ENCODE results near the gene DOHH.
A peak's percentile ranks its signal among the peaks of the same experiment; 100 is the strongest.

The DOHH gene

GRCh38 chr19:3496392-3497273, 3.8 kb downstream of the DOHH start:
- Histone ChIP-seq H3K9me3 (no peaks in the 10 kb centered on the region), H3K4me1 (peaks cover 10% of the 10 kb centered on the region; the same call in 1 of the 2 replicates), H3K27me3 (ENCODE audit: low read depth) (no peaks in the 10 kb centered on the region), H3K4me3 (no peak overlapping the region), H3K36me3 (replicated peaks) (peaks cover 23% of the 10 kb centered on the region)
- no peak for DNase-seq (ENCODE audit: low spot score in 2 of 2)
- in situ Hi-C loops (cut with MboI; ENCODE audit: low sequenced_read_pairs) = no loop called here

GRCh38 chr19:3494559-3494958, 5.9 kb downstream of the DOHH start:
- in situ Hi-C loops (cut with MboI; ENCODE audit: low sequenced_read_pairs) = no loop called here
- peaks cover 26% of the 10 kb centered on the region for H3K36me3 ChIP-seq (replicated peaks)
- H3K9me3 ChIP-seq = no peaks in the 10 kb centered on the region
- DNase-seq (ENCODE audit: low spot score in 2 of 2) = no peak
- H3K27me3 ChIP-seq (ENCODE audit: low read depth) = no peaks in the 10 kb centered on the region
- no peak overlapping the region for H3K4me3 ChIP-seq
- H3K4me1 ChIP-seq = peaks cover 5% of the 10 kb centered on the region; the same call in 1 of the 2 replicates

- in situ Hi-C loops (cut with MboI; ENCODE audit: low sequenced_read_pairs) = no loop called here
- Histone ChIP-seq H3K9me3 (no peaks in the 10 kb centered on the region), H3K36me3 (replicated peaks) (peaks cover 26% of the 10 kb centered on the region), H3K4me1 (peaks cover under 1% of the 10 kb centered on the region; the same call in 1 of the 2 replicates), H3K4me3 (no peak overlapping the region), H3K27me3 (ENCODE audit: low read depth) (no peaks in the 10 kb centered on the region)
- DNase-seq (ENCODE audit: low spot score in 2 of 2) = peak in 1 of 2 experiments; percentile 62
Observed at GRCh38 chr19:3494051-3494450, 6.4 kb downstream of the DOHH start.

GRCh38 chr19:3493651-3494050, 6.8 kb downstream of the DOHH start:
- DNase-seq (ENCODE audit: low spot score in 2 of 2) = no peak
- Histone ChIP-seq H3K4me1 (no peaks in the 10 kb centered on the region), H3K4me3 (no peak overlapping the region), H3K27me3 (ENCODE audit: low read depth) (no peaks in the 10 kb centered on the region), H3K9me3 (no peaks in the 10 kb centered on the region), H3K36me3 (replicated peaks) (peaks cover 26% of the 10 kb centered on the region)
- in situ Hi-C loops (cut with MboI; ENCODE audit: low sequenced_read_pairs) = no loop called here

GRCh38 chr19:3492919-3493318, 7.6 kb downstream of the DOHH start:
- H3K4me1 ChIP-seq = no peaks in the 10 kb centered on the region
- no peaks in the 10 kb centered on the region for H3K27me3 ChIP-seq (ENCODE audit: low read depth)
- no peak overlapping the region for H3K4me3 ChIP-seq
- in situ Hi-C loops (cut with MboI; ENCODE audit: low sequenced_read_pairs) = no loop called here
- H3K9me3 ChIP-seq = no peaks in the 10 kb centered on the region
- H3K36me3 ChIP-seq (replicated peaks) = peaks cover 26% of the 10 kb centered on the region
- no peak for DNase-seq (ENCODE audit: low spot score in 2 of 2)

- DNase-seq (ENCODE audit: low spot score in 2 of 2) = no peak
- H3K36me3 ChIP-seq (replicated peaks) = peaks cover 26% of the 10 kb centered on the region
- in situ Hi-C loops (cut with MboI; ENCODE audit: low sequenced_read_pairs) = no loop called here
- H3K9me3 ChIP-seq = no peaks in the 10 kb centered on the region
- H3K4me1 ChIP-seq = no peaks in the 10 kb centered on the region
- H3K27me3 ChIP-seq (ENCODE audit: low read depth) = no peaks in the 10 kb centered on the region
- H3K4me3 ChIP-seq = no peak overlapping the region
Observed at GRCh38 chr19:3492131-3492839, 8.2 kb downstream of the DOHH start.

- Histone ChIP-seq H3K36me3 (replicated peaks) (peaks cover 23% of the 10 kb centered on the region), H3K4me3 (no peak overlapping the region), H3K27me3 (ENCODE audit: low read depth) (no peaks in the 10 kb centered on the region), H3K4me1 (no peaks in the 10 kb centered on the region), H3K9me3 (no peaks in the 10 kb centered on the region)
- in situ Hi-C loops (cut with MboI; ENCODE audit: low sequenced_read_pairs) = no loop called here
- DNase-seq (ENCODE audit: low spot score in 2 of 2) = no peak
Observed at GRCh38 chr19:3491396-3492119, 8.9 kb downstream of the DOHH start.

GRCh38 chr19:3483226-3483628, 17.2 kb downstream of the DOHH start, which contains the start of gene SMIM44:
Gene SMIM44, minus strand, starts transcription at chr19:3483441. Its CDS starts 38 bp downstream, at chr19:3483403.
- Histone ChIP-seq H3K4me1 (no peaks in the 10 kb centered on the region), H3K9me3 (no peaks in the 10 kb centered on the region), H3K36me3 (replicated peaks) (no peaks in the 10 kb centered on the region), H3K27me3 (ENCODE audit: low read depth) (no peaks in the 10 kb centered on the region), H3K4me3 (no peak within 1 kb of the TSS)
- DNase-seq (ENCODE audit: low spot score in 2 of 2) = no peak
- in situ Hi-C loops (cut with MboI; ENCODE audit: low sequenced_read_pairs) = no loop called here

GRCh38 chr19:3482507-3483225, 17.8 kb downstream of the DOHH start:
- in situ Hi-C loops (cut with MboI; ENCODE audit: low sequenced_read_pairs) = no loop called here
- Histone ChIP-seq H3K36me3 (replicated peaks) (no peaks in the 10 kb centered on the region), H3K9me3 (no peaks in the 10 kb centered on the region), H3K27me3 (ENCODE audit: low read depth) (no peaks in the 10 kb centered on the region), H3K4me1 (no peaks in the 10 kb centered on the region), H3K4me3 (no peak overlapping the region)
- no peak for DNase-seq (ENCODE audit: low spot score in 2 of 2)

- Histone ChIP-seq H3K27me3 (ENCODE audit: low read depth) (no peaks in the 10 kb centered on the region), H3K36me3 (replicated peaks) (no peaks in the 10 kb centered on the region), H3K4me1 (no peaks in the 10 kb centered on the region), H3K4me3 (no peak overlapping the region), H3K9me3 (no peaks in the 10 kb centered on the region)
- no peak for DNase-seq (ENCODE audit: low spot score in 2 of 2)
- in situ Hi-C loops (cut with MboI; ENCODE audit: low sequenced_read_pairs) = no loop called here
Observed at GRCh38 chr19:3481241-3482090, 19.0 kb downstream of the DOHH start.

GRCh38 chr19:3480383-3481091, 19.9 kb downstream of the DOHH start, which contains the start of gene SMIM24:
Gene SMIM24, minus strand, starts transcription at chr19:3480525. Its CDS starts 62 bp downstream, at chr19:3480463.
- in situ Hi-C loops (cut with MboI; ENCODE audit: low sequenced_read_pairs) = no loop called here
- Histone ChIP-seq H3K9me3 (no peaks in the 10 kb centered on the region), H3K36me3 (replicated peaks) (no peaks in the 10 kb centered on the region), H3K4me1 (no peaks in the 10 kb centered on the region), H3K4me3 (no peak within 1 kb of the TSS), H3K27me3 (ENCODE audit: low read depth) (no peaks in the 10 kb centered on the region)
- DNase-seq (ENCODE audit: low spot score in 2 of 2) = no peak

- peak in 1 of 2 experiments; percentile 62 for DNase-seq (ENCODE audit: low spot score in 2 of 2)
- Histone ChIP-seq H3K36me3 (replicated peaks) (no peaks in the 10 kb centered on the region), H3K4me1 (no peaks in the 10 kb centered on the region), H3K9me3 (no peaks in the 10 kb centered on the region), H3K27me3 (ENCODE audit: low read depth) (no peaks in the 10 kb centered on the region), H3K4me3 (no peak overlapping the region)
- in situ Hi-C loops (cut with MboI; ENCODE audit: low sequenced_read_pairs) = no loop called here
Observed at GRCh38 chr19:3479834-3480215, 20.6 kb downstream of the DOHH start.
